Globus pallidus (tissue), 1 donor: ENCODE data around the gene USP22.
"Not testable (repeated sequence)": the region's sequence is repeated elsewhere in the genome, so short reads cannot be mapped to it uniquely, and the experiment has no call there.

Source experiments
- DNase-seq: peaks from one replicate; pipeline ENCODE4 v3.0.0-alpha.2; 2015; ENCODE audit warnings: low spot score

Gene USP22

GRCh38 chr17:20988001-20988636 is 54.7 kb downstream of the USP22 start:
- DNase-seq, result no peak

GRCh38 chr17:20987511-20987910 is 55.3 kb downstream of the USP22 start:
- DNase-seq, result no peak

- no peak for DNase-seq
These were observed 55.9 kb downstream of the USP22 start for GRCh38 chr17:20986767-20987510.

GRCh38 chr17:20983359-20983637 is 59.5 kb downstream of the USP22 start:
- no peak for DNase-seq

DNA sequence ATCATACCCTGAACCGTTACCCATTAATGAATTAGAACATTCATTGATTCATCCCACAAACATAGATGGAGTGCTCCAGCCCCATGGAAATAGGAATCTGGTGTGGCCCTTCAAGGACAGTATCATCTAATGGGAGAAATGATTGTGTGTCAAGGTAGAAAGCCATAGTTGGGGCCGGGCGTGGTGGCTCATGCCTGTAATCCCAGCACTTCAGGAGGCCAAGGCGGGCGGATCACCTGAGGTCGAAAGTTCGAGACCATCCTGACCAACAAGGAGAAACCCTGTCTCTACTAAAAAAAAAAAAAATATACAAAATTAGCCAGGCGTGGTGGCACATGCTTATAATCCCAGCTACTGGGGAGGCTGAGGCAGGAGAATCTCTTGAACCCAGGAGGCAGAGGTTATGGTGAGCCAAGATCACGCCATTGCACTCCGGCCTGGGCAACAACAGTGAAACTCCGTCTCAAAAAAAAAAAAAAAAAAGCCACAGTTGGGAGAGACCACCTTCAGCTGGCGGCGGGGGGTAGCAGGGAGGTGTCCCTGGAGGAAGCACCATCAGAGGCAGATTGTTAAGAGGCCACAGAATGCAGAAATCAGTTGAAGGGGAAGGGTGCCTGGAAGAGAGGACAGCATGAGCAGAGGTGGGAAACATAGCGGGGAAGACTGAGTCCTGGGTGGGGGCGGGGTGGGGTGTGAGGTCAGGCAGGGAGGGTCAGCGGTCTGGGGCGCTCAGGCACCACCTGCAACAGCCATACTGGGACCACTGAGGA is 60.0 kb downstream of the USP22 start:
- no peak for DNase-seq

DNA sequence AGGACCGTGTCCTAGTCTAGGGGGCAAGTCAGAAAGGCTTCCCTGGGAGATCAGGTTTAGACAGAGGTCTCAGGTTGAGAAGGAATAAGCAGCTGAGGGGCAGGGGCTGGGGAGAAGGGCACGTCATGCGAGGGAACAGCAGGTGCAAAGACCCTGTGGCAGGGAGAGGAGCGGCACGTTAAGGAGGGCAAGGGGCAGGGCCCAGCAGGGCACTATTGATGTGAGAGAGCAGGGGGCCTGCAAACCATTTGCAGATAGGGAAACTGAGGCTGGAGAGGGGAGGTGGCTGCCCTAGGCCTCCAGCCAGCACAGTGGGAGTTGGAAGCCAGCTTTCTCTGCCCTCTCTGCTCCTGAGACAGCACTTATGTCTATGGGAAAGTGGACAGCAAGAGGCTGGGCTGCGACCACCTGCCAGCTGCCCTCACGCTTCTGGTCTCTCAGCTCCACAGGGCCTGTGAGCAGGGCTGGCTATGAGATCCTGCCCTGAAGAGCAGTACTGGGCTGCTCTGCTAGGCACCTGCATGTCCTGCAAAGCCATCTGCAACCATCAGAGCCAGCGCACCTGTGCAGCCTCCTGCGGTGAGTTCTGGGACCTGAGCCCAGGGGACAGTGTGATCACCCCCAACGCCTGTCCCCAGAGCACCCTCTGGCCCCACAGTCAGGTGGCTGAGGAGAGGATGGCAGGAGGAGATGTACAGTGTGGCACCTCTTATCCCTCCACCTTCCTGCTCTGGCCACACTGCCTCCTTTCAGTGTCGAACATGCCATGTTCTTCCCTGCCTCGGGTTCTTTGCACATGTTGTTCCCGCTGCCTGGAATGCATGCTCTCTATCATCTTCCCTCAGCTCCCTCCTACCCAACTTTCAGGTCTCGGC is 61.5 kb downstream of the USP22 start:
- no peak for DNase-seq

GRCh38 chr17:20979792-20980083 is 63.1 kb downstream of the USP22 start:
- no peak for DNase-seq

DNA sequence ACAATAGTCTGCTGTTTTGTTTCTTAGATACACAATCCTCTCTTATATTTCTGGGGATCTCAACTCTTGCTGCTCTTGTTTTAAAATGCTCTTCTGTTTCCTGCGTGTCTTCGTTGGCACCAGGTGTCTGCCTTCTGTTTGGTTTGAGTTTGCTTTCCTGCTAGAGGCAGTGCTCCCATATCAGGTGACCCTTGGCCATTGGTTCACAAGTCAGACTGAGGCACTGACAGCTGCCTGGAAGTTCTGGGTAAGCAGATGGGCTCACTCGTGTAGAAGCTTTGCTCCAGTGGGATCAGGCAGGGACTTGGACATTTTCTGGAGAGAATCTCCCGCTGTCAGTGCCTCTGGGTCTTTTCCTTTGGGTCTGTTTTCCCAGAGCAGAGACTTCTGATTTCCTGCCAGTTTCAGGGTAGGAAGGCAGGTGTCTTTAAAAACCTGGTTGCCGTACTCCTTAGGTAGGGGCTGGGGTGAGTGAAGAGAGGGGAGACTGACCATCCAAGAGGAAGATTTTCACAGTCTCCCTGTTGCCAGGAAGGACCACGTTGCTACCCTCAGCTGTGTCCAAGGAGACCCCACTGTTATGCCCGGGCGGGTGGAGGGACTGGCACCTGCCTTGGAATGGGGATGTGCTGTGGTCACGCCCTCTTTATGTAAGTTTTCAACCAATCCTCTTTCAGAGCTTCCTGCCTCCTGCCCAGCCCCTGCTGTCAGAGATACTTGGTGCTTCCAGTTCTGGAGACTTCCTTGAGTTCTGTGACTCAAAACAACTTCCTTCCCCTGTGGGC is 63.6 kb downstream of the USP22 start:
- DNase-seq, result not testable (repeated sequence)

- DNase-seq, result peak; percentile 27
These were observed 65.1 kb downstream of the USP22 start for GRCh38 chr17:20977609-20978253.

DNA sequence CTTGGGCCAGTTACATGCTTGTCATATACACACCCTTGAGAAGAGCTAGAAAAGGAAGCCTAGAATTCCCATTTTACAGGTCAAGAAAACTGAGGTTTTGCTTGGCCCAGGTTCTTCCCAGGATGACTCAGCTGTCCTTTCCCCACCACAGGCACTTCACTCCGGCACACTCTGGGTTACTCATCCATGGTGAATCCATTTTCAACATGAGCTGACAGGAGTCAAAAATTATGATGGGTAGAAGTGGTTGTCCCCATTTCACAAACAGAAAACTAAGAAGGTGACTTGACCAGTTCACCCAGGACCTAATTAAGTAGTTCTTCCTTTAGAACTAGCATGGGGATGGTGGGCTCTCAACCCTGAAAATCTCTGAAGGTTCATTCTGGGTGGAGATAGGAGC is 67.2 kb downstream of the USP22 start:
- DNase-seq, result no peak

DNA sequence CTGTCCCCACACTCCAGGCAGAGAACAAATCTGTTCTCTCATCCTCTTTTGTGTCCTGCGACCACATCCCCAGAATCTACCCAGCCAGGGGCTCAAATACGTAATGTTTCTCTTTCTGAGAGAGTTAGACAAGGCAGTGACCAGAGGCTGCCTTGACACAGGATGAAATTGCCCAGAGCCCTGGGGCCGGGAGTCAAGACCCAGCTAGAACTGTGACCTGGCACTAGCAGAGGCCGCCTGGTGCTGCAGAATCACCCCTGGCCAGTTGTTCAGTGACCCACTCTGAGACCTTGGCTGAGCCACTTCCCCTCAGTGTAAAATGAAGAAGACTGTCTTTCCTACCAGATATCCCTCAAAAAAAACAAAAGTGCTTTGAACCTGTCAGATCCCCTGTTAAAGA is 72.5 kb downstream of the USP22 start:
- DNase-seq, result no peak

DNA sequence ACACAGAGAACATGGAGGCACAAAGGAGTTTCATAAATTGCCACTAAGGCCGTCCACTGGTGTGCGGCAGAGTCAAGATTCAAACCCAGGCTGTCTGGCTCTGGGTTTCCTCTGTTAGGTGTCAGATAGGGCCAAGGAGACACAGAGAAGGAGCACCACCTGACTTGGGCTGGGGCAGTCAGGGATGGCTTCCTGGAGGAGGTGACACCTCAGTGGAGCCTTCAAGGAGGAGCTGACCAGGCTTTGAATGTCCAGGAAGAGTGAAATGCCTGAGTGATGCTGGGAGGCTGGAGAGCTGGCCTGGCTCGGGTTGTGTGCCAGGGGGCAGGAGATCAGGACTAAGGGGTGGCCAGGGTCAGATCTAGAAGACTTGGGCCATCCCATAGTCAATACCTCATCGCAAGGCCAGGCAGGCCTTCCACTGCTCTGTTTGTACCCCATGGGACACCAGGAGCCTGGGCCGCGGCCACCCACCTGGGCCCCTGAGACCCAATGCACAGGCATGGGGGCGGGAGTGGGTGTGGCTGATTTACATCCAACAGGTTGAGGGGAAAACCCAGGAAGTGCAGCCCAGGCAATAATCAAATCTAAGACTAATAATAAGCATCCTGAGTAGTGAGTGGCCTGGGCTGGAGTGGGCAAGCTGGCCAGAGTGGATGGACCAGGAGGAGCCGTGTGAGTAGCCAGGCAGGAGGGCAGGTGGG is 73.7 kb downstream of the USP22 start:
- DNase-seq, result no peak

DNA sequence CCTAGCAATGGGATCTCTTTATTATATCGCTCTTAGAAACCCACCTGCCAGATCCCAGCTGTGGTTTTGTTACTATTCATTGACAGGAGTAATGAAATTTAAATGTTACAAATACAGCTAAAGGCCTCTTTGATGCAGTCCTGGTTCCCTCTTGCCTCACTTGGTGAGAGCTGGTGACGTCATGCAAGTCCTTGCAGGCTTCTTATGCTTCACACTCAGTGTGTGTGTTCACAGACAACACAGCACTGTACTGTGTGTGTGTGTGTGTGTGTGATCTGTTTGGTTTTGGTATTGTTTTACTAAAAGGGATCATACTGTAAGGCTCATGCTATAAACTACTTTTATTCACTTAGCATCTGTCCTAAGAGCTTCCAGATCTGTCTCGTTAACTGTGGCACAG is 75.0 kb downstream of the USP22 start:
- no peak for DNase-seq

- no peak for DNase-seq
These were observed 75.9 kb downstream of the USP22 start for GRCh38 chr17:20966870-20967269.

DNA sequence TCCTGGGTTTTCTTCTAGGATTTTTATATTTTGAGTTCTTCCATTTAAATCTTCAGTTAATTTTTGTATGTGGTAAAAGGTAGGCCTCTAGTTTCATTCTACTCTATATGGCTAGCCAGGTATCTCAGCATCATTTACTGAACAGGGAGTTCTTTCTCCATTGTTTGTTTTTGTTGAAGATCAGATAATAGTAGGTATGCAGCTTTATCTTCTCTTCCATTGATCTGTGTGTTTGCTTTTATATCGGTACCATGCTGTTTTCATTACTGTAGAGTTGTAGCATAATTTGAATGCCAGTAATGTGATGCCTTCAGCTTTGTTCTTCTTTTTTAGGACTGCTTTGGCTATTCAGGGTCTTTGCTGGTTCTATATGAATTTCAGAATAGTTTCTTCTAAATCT is 77.3 kb downstream of the USP22 start:
- no peak for DNase-seq

- DNase-seq, result no peak
These were observed 81.2 kb downstream of the USP22 start for GRCh38 chr17:20961586-20961985.

GRCh38 chr17:20960871-20961270 is 81.9 kb downstream of the USP22 start:
- DNase-seq, result no peak

GRCh38 chr17:20955427-20956323 is 87.1 kb downstream of the USP22 start:
- no peak for DNase-seq

GRCh38 chr17:20954794-20955193 is 88.0 kb downstream of the USP22 start:
- no peak for DNase-seq

DNA sequence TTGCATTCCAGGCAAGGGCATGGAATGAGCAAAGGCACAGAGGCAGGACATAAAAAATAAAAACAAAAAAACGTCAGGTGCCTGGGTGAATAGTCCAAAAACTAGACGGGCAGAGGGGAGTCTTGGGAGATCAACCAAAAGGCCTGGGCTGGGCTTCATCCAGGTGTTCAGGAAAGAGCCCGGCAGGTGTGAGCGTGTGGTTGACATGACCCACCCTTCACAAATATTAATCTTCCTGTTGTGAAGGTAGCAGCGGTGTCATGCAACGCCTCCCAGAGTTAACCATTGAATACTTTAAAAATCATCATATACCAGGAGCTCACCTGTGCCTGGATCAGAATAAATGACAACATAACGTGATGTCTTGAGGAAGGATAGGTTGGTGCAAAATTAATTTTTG is 90.6 kb downstream of the USP22 start:
- DNase-seq, result no peak
